LNCaP clone FGC (cell line): Measurements from ENCODE around the gene MAML3.
A peak's percentile ranks its signal among the peaks of the same experiment; 100 is the strongest.

Experiments
- DNase-seq: peaks from one replicate; pipeline ENCODE4 v3.0.0-alpha.2; 2011; ENCODE audit warnings: low read depth
- H3K4me3 ChIP-seq: 2 replicates; pipeline ENCODE4 v1.5.1; 2011; ENCODE audit warnings: mild to moderate bottlenecking, low read depth, low read length, control low read depth
- TF ChIP-seq, protein P1 (sequence below): IDR thresholded peaks from 2 replicates; pipeline ENCODE4 v1.5.1; 2012; ENCODE audit warnings: mild to moderate bottlenecking; ENCODE audit not compliant: control insufficient read depth, insufficient read depth; ENCODE audit errors: extremely low read depth

The MAML3 gene

GRCh38 chr4:139843641-139844040 lies 310.3 kb downstream of the MAML3 start:
- H3K4me3 ChIP-seq, result no peak overlapping the region
- TF ChIP-seq, protein P1, sequence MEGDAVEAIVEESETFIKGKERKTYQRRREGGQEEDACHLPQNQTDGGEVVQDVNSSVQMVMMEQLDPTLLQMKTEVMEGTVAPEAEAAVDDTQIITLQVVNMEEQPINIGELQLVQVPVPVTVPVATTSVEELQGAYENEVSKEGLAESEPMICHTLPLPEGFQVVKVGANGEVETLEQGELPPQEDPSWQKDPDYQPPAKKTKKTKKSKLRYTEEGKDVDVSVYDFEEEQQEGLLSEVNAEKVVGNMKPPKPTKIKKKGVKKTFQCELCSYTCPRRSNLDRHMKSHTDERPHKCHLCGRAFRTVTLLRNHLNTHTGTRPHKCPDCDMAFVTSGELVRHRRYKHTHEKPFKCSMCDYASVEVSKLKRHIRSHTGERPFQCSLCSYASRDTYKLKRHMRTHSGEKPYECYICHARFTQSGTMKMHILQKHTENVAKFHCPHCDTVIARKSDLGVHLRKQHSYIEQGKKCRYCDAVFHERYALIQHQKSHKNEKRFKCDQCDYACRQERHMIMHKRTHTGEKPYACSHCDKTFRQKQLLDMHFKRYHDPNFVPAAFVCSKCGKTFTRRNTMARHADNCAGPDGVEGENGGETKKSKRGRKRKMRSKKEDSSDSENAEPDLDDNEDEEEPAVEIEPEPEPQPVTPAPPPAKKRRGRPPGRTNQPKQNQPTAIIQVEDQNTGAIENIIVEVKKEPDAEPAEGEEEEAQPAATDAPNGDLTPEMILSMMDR, result no peak
- no peak for DNase-seq

GRCh38 chr4:139841464-139842195 lies 312.4 kb downstream of the MAML3 start:
- H3K4me3 ChIP-seq, result no peak overlapping the region
- TF ChIP-seq, protein P1, result no peak
- peak; percentile 68 for DNase-seq

DNA sequence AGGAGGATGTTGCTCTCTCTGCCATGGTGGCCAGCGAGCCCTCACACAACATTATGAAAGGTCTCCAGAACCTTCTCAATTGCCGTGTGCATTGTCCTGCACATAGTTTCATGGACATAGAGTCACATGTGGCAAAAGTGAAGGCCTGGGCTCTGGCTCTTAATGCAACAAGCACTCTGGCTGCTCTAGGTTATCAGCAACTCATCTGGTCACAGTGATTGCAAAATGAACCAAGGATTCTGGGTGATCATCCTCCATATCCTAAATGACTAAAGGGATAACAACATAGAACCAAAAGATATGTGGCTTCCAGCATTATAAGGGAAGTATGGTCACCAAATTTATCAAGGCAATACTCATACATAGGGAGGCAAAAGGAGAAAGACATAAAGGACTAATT lies 313.2 kb downstream of the MAML3 start:
- H3K4me3 ChIP-seq, result no peak overlapping the region
- TF ChIP-seq, protein P1, result no peak

DNA sequence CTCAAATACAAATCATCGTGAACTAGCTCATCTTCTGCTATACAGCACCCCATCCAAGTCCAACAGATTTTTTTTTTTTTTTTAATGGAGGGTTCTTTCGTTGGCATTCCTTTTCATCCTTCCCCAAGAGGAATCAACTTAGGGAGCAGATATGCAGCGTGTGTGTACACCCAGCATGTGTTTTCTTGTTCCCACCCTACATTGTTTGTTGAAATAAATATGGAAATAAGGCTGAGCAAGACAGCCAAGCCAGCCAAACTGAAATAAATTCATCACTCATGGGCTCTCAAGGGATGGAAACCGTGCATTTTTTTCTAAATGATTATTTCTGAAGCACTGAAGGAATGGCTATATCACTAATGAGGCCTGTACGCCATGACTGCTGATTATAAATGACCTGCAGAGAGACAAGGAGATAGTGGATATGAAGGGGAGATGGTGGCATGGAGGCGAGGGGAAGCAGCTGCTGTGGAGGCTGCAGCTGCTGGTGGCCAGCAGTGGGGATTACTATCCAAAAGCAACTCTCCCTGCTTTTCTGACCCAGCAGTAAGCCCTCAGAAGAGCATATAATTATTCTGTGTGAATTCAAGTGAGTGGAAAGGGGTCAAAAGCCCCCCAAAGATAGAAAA lies 314.5 kb downstream of the MAML3 start:
- DNase-seq, result no peak
- H3K4me3 ChIP-seq, result no peak overlapping the region
- TF ChIP-seq, protein P1, result no peak

More for the DNA sequence above, 313.2 kb downstream of the MAML3 start:
- no peak for DNase-seq

GRCh38 chr4:139838811-139839210 lies 315.2 kb downstream of the MAML3 start:
- TF ChIP-seq, protein P1, result no peak
- DNase-seq, result no peak
- H3K4me3 ChIP-seq, result no peak overlapping the region

GRCh38 chr4:139834981-139835391 lies 319.0 kb downstream of the MAML3 start:
- no peak overlapping the region for H3K4me3 ChIP-seq
- TF ChIP-seq, protein P1, result no peak
- no peak for DNase-seq
